ENCODE results near the gene LYSMD1. TPM values are rescaled to one million over a fixed set of nuclear protein-coding genes. Genes with fewer than 3 reads are reported as not detected.

Gene LYSMD1
- total and polyA plus RNA-seq, 9 donors, result 12.6 to 20.3 (median 14.3) TPM

GRCh38 chr1:151124763-151125403, 40.8 kb downstream of the LYSMD1 start:
- WGBS, 3 donors, result 57 to 67% (median 64%) methylated on average over 5 of the region's 5 CpGs
- H3K4me1 ChIP-seq (ENCODE audit: insufficient read depth), result no peaks in the 10 kb centered on the region
- no peaks in the 10 kb centered on the region for H3K36me3 ChIP-seq
- H3K27me3 ChIP-seq, result no peaks in the 10 kb centered on the region
- intact Hi-C loops (cut with DNase I), result no loop called here
- no peak for DNase-seq
- H3K9me3 ChIP-seq, result no peaks in the 10 kb centered on the region
- TF ChIP-seq POLR2A (IDR thresholded peaks at IDR 0.05) (no peak), CTCF (IDR thresholded peaks at IDR 0.05) (no peak), EP300 (IDR thresholded peaks at IDR 0.05) (no peak)
- H3K4me3 ChIP-seq, result no peak overlapping the region
- no peak overlapping the region for H3K27ac ChIP-seq

GRCh38 chr1:151113877-151114276, 51.8 kb downstream of the LYSMD1 start:
- H3K36me3 ChIP-seq, result no peaks in the 10 kb centered on the region
- no peaks in the 10 kb centered on the region for H3K9me3 ChIP-seq
- intact Hi-C loops (cut with DNase I), result no loop called here
- H3K4me1 ChIP-seq (ENCODE audit: insufficient read depth), result no peaks in the 10 kb centered on the region
- no peak overlapping the region for H3K4me3 ChIP-seq
- H3K27ac ChIP-seq, result no peak overlapping the region
- no peak for DNase-seq
- 93 to 98% (median 95%) methylated on average over 5 of the region's 5 CpGs for WGBS, 3 donors
- no peaks in the 10 kb centered on the region for H3K27me3 ChIP-seq
- no peak for TF ChIP-seq CTCF (IDR thresholded peaks at IDR 0.05)
- no peak for TF ChIP-seq EP300 (IDR thresholded peaks at IDR 0.05)
- no peak for TF ChIP-seq POLR2A (IDR thresholded peaks at IDR 0.05)

Other genes with a start within 250 kb of the LYSMD1 start
- gene SETDB1, start 239.5 kb downstream of the LYSMD1 start, total RNA-seq, result 10 to 100 TPM; 21.9 to 49.4 (median 40.9) TPM
- gene SETDB1, start 239.5 kb downstream of the LYSMD1 start, polyA plus RNA-seq, result 10 to 100 TPM; 24.0 to 46.2 TPM
- gene CERS2, start 191.1 kb downstream of the LYSMD1 start, total RNA-seq, result 100 to 1,000 TPM in 5 of 7 donors, 10 to 100 TPM in 2; 91.9 to 198 (median 156) TPM
- 100 to 1,000 TPM; 124 to 339 TPM for gene CERS2, start 191.1 kb downstream of the LYSMD1 start, polyA plus RNA-seq
- gene ANXA9, start 183.6 kb downstream of the LYSMD1 start, total RNA-seq, result 1 to 10 TPM in 3 of 7 donors, under 1 TPM in 4; 0.24 to 6.9 (median 0.79) TPM
- gene ANXA9, start 183.6 kb downstream of the LYSMD1 start, polyA plus RNA-seq, result 1 to 10 TPM in 1 of 2 donors, under 1 TPM in 1; 0.44 to 1.2 TPM
- gene MINDY1, start 159.0 kb downstream of the LYSMD1 start, total RNA-seq, result 10 to 100 TPM; 17.1 to 35.6 (median 26.9) TPM
- 10 to 100 TPM; 22.1 to 33.0 TPM for gene MINDY1, start 159.0 kb downstream of the LYSMD1 start, polyA plus RNA-seq
- gene PRUNE1, start 157.5 kb downstream of the LYSMD1 start, total RNA-seq, result 10 to 100 TPM; 19.1 to 27.2 (median 22.9) TPM
- 10 to 100 TPM; 17.2 to 30.7 TPM for gene PRUNE1, start 157.5 kb downstream of the LYSMD1 start, polyA plus RNA-seq
- 10 to 100 TPM in 1 of 7 donors, 1 to 10 TPM in 1, under 1 TPM in 5; 0.17 to 10.6 (median 0.60) TPM for gene BNIPL, start 129.3 kb downstream of the LYSMD1 start, total RNA-seq
- gene BNIPL, start 129.3 kb downstream of the LYSMD1 start, polyA plus RNA-seq, result under 1 TPM; 0.13 to 0.32 TPM
- 1 to 10 TPM; 3.9 to 9.1 (median 7.3) TPM for gene C1orf56, start 118.2 kb downstream of the LYSMD1 start, total RNA-seq
- gene C1orf56, start 118.2 kb downstream of the LYSMD1 start, polyA plus RNA-seq, result 1 to 10 TPM; 2.6 to 6.6 TPM
- 10 to 100 TPM; 37.6 to 81.9 (median 56.3) TPM for gene CDC42SE1, start 106.3 kb downstream of the LYSMD1 start, total RNA-seq
- gene CDC42SE1, start 106.3 kb downstream of the LYSMD1 start, polyA plus RNA-seq, result 10 to 100 TPM; 26.0 to 73.4 TPM
- 1 to 10 TPM; 1.3 to 9.5 (median 2.4) TPM for gene MLLT11, start 105.5 kb downstream of the LYSMD1 start, total RNA-seq
- gene MLLT11, start 105.5 kb downstream of the LYSMD1 start, polyA plus RNA-seq, result 1 to 10 TPM; 1.1 to 3.6 TPM
- gene GABPB2, start 95.1 kb downstream of the LYSMD1 start, total RNA-seq, result 10 to 100 TPM; 12.6 to 28.1 (median 24.2) TPM
- gene GABPB2, start 95.1 kb downstream of the LYSMD1 start, polyA plus RNA-seq, result 10 to 100 TPM; 11.4 to 20.6 TPM
- 10 to 100 TPM in 5 of 7 donors, 1 to 10 TPM in 2; 8.0 to 18.0 (median 14.7) TPM for gene SEMA6C, start 19.3 kb downstream of the LYSMD1 start, total RNA-seq
- 10 to 100 TPM in 1 of 2 donors, 1 to 10 TPM in 1; 5.0 to 13.4 TPM for gene SEMA6C, start 19.3 kb downstream of the LYSMD1 start, polyA plus RNA-seq
- gene TNFAIP8L2, start 9.3 kb downstream of the LYSMD1 start, total RNA-seq, result 1 to 10 TPM in 5 of 7 donors, under 1 TPM in 2; 0.48 to 3.8 (median 1.2) TPM
- 1 to 10 TPM; 2.1 to 4.6 TPM for gene TNFAIP8L2, start 9.3 kb downstream of the LYSMD1 start, polyA plus RNA-seq
- gene SCNM1, start 242 bp upstream of the LYSMD1 start, total RNA-seq, result 10 to 100 TPM; 18.6 to 32.7 (median 22.7) TPM
- 10 to 100 TPM; 33.0 to 38.9 TPM for gene SCNM1, start 242 bp upstream of the LYSMD1 start, polyA plus RNA-seq
- gene TMOD4, start 10.1 kb upstream of the LYSMD1 start, total RNA-seq, result 1 to 10 TPM in 2 of 7 donors, under 1 TPM in 3, not detected in 2; 0.42 to 1.4 (median 0.88) TPM
- under 1 TPM in 1 of 2 donors, not detected in 1; 0.15 TPM for gene TMOD4, start 10.1 kb upstream of the LYSMD1 start, polyA plus RNA-seq
- gene VPS72, start 24.3 kb upstream of the LYSMD1 start, total RNA-seq, result 10 to 100 TPM; 24.5 to 53.1 (median 48.9) TPM
- 10 to 100 TPM; 42.2 to 78.4 TPM for gene VPS72, start 24.3 kb upstream of the LYSMD1 start, polyA plus RNA-seq
- gene PIP5K1A, start 32.6 kb upstream of the LYSMD1 start, total RNA-seq, result 10 to 100 TPM; 33.0 to 62.8 (median 47.5) TPM
- gene PIP5K1A, start 32.6 kb upstream of the LYSMD1 start, polyA plus RNA-seq, result 10 to 100 TPM; 19.8 to 50.4 TPM
- 100 to 1,000 TPM in 4 of 7 donors, 10 to 100 TPM in 3; 78.1 to 117 (median 108) TPM for gene PSMD4, start 88.8 kb upstream of the LYSMD1 start, total RNA-seq
- 100 to 1,000 TPM; 116 to 167 TPM for gene PSMD4, start 88.8 kb upstream of the LYSMD1 start, polyA plus RNA-seq
- 10 to 100 TPM; 20.6 to 37.2 (median 27.6) TPM for gene ZNF687, start 116.4 kb upstream of the LYSMD1 start, total RNA-seq
- 10 to 100 TPM in 1 of 2 donors, 1 to 10 TPM in 1; 6.4 to 16.3 TPM for gene ZNF687, start 116.4 kb upstream of the LYSMD1 start, polyA plus RNA-seq
- gene PI4KB, start 161.5 kb upstream of the LYSMD1 start, total RNA-seq, result 10 to 100 TPM; 39.8 to 88.9 (median 63.8) TPM
- gene PI4KB, start 161.5 kb upstream of the LYSMD1 start, polyA plus RNA-seq, result 10 to 100 TPM; 40.4 to 65.1 TPM
- gene RFX5, start 181.3 kb upstream of the LYSMD1 start, total RNA-seq, result 10 to 100 TPM; 11.8 to 27.9 (median 22.6) TPM
- 10 to 100 TPM; 12.1 to 38.7 TPM for gene RFX5, start 181.3 kb upstream of the LYSMD1 start, polyA plus RNA-seq
- 100 to 1,000 TPM in 1 of 7 donors, 10 to 100 TPM in 6; 29.6 to 117 (median 87.3) TPM for gene SELENBP1, start 206.8 kb upstream of the LYSMD1 start, total RNA-seq
- 10 to 100 TPM; 49.2 to 65.7 TPM for gene SELENBP1, start 206.8 kb upstream of the LYSMD1 start, polyA plus RNA-seq
- 100 to 1,000 TPM; 190 to 219 (median 206) TPM for gene PSMB4, start 233.7 kb upstream of the LYSMD1 start, total RNA-seq
- 100 to 1,000 TPM; 221 to 274 TPM for gene PSMB4, start 233.7 kb upstream of the LYSMD1 start, polyA plus RNA-seq